GM12878 (cell line): Measurements from ENCODE around the gene COASY. TPM values are rescaled to one million over a fixed set of nuclear protein-coding genes. Genes with fewer than 3 reads are reported as not detected.

Experiments
- ATAC-seq: fragments of 200-7000 bp; cut with Tn5 transposase; 3 replicates; pipeline ENCODE4 v1.9.1; 2020; ENCODE audit warnings: mild to moderate bottlenecking, moderate library complexity
- BruUV-seq: library from RNA; stranded (reverse); fragments of 400-500 nt; replicated peaks from 2 replicates; lab custom pipeline; 2021; lab: Mats Ljungman, UMichigan
- CTCF ChIA-PET: fragments of 300-600 bp; sonication (Branson Sonifier 250); formaldehyde crosslinking; extraction: SDS; loops from one replicate; lab custom pipeline; 2021; ENCODE audit warnings: inconsistent platforms; lab: Yijun Ruan, JAX
- POLR2A ChIA-PET: fragments of 350-600 bp; formaldehyde crosslinking; extraction: SDS; loops from one replicate; lab custom pipeline; 2021; ENCODE audit warnings: inconsistent platforms; lab: Charles Lee
- RAD21 ChIA-PET: fragments of 300-600 bp; sonication (Branson Sonifier 250); formaldehyde crosslinking; loops from one replicate; lab custom pipeline; 2023; ENCODE audit warnings: antibody characterized with exemption; ENCODE audit not compliant: unreplicated experiment; lab: Charles Lee
- SMC1A ChIA-PET: fragments of 300-600 bp; sonication (Branson Sonifier 250); formaldehyde crosslinking; loops from one replicate; lab custom pipeline; 2023; ENCODE audit not compliant: unreplicated experiment, uncharacterized antibody; lab: Charles Lee
- DNase-seq: peaks from one replicate; pipeline ENCODE4 v3.0.0-alpha.2; 2011; ENCODE audit warnings: low read depth, low spot score
- FAIRE-seq: peaks from 3 replicates; lab custom pipeline; 2011; peaks lifted over from hg19 to GRCh38; lab: Jason Lieb, UNC
- H2AFZ ChIP-seq: 2 replicates; pipeline ENCODE4 v1.6.0; 2011; ENCODE audit warnings: low read depth, low read length, control low read depth; ENCODE audit not compliant: control insufficient read depth
- H3K27ac ChIP-seq: 2 replicates; pipeline ENCODE4 v1.5.1; 2011; ENCODE audit warnings: control low read depth; ENCODE audit not compliant: control insufficient read depth, insufficient read depth
- H3K27me3 ChIP-seq, 2 experiments: replicated peaks in 1 of 2; 2 replicates each; pipeline versions ENCODE4 v1.6.0 to v1.6.1; 2011; ENCODE audit warnings: low read length in 1 of 2; ENCODE audit not compliant: control insufficient read depth in 2 of 2, insufficient read depth in 2 of 2
- H3K36me3 ChIP-seq, 2 experiments: 2 replicates each; pipeline ENCODE4 v1.5.1; 2011; ENCODE audit warnings: low read length in 1 of 2; ENCODE audit not compliant: control insufficient read depth in 2 of 2, insufficient read depth in 2 of 2
- H3K4me1 ChIP-seq: 2 replicates; pipeline ENCODE4 v1.6.1; 2011; ENCODE audit warnings: mild to moderate bottlenecking, low read length, moderate library complexity, mixed read lengths; ENCODE audit not compliant: control insufficient read depth, insufficient read depth
- H3K4me2 ChIP-seq: 2 replicates; pipeline ENCODE4 v1.6.0; 2011; ENCODE audit warnings: control low read depth; ENCODE audit not compliant: control insufficient read depth, insufficient read depth
- H3K4me3 ChIP-seq: fragments of 200-600 bp; sonication (generic); 2 replicates; pipeline ENCODE4 v1.5.1; 2016
- H3K79me2 ChIP-seq: 2 replicates; pipeline ENCODE4 v1.6.0; 2011; ENCODE audit warnings: low read length; ENCODE audit not compliant: control insufficient read depth, insufficient read depth
- H3K9ac ChIP-seq: 2 replicates; pipeline ENCODE4 v1.8.0; 2011; ENCODE audit warnings: low read length, control low read depth, mixed read lengths; ENCODE audit not compliant: control insufficient read depth, insufficient read depth
- H3K9me3 ChIP-seq: replicated peaks from 3 replicates; pipeline ENCODE4 v1.5.1; 2011; ENCODE audit warnings: mild to moderate bottlenecking, low read length; ENCODE audit not compliant: control insufficient read depth, insufficient read depth
- H4K20me1 ChIP-seq: 2 replicates; pipeline ENCODE4 v1.6.0; 2011; ENCODE audit not compliant: control insufficient read depth, insufficient read depth
- ATF2 ChIP-seq: IDR thresholded peaks from 2 replicates; pipeline ENCODE4 v1.6.1; 2012; ENCODE audit warnings: low read length, inconsistent platforms
- CHD2 ChIP-seq: IDR thresholded peaks from 2 replicates; pipeline ENCODE4 v1.6.1; 2011; ENCODE audit warnings: low read depth, low read length, improper control_type of control experiment, borderline replicate concordance
- HCFC1 ChIP-seq: fragments of 150-350 bp; IDR thresholded peaks from 2 replicates; pipeline ENCODE4 v1.6.1; 2014; ENCODE audit warnings: low read length
- HDAC2 ChIP-seq: fragments of 200-600 bp; sonication (generic); IDR thresholded peaks from 2 replicates; pipeline ENCODE4 v1.6.1; 2017
- KAT2A ChIP-seq: conservative IDR thresholded peaks from 2 replicates; pipeline ENCODE4 v1.6.1; 2011; ENCODE audit warnings: low read depth, low read length; ENCODE audit not compliant: control insufficient read depth
- MTA3 ChIP-seq: IDR thresholded peaks from 2 replicates; pipeline ENCODE4 v1.6.1; 2012; ENCODE audit warnings: low read length, inconsistent platforms, borderline replicate concordance
- NFIC ChIP-seq: IDR thresholded peaks from 2 replicates; pipeline ENCODE4 v1.6.1; 2012; ENCODE audit warnings: low read depth, mild to moderate bottlenecking, inconsistent platforms, low read length, moderate library complexity
- PKNOX1 ChIP-seq: fragments of 450-650 bp; IDR thresholded peaks from 2 replicates; pipeline ENCODE4 v1.6.1; 2016; ENCODE audit warnings: mild to moderate bottlenecking
- RB1 ChIP-seq: fragments of 450-650 bp; formaldehyde crosslinking; IDR thresholded peaks from 2 replicates; pipeline ENCODE4 v1.6.1; 2017; ENCODE audit warnings: mild to moderate bottlenecking, borderline replicate concordance
- RELA ChIP-seq: fragments of 450-650 bp; IDR thresholded peaks from 2 replicates; pipeline ENCODE4 v1.8.0; 2014; ENCODE audit warnings: borderline replicate concordance; ENCODE audit not compliant: partially characterized antibody
- SIX5 ChIP-seq: IDR thresholded peaks from 2 replicates; pipeline ENCODE4 v1.6.1; 2011; ENCODE audit warnings: mild to moderate bottlenecking, low read depth, low read length, moderate library complexity; ENCODE audit not compliant: severe bottlenecking
- SMC3 ChIP-seq: IDR thresholded peaks from 2 replicates; pipeline ENCODE4 v1.6.1; 2011; ENCODE audit warnings: low read length, improper control_type of control experiment, borderline replicate concordance
- SPI1 ChIP-seq: IDR thresholded peaks from 2 replicates; pipeline ENCODE4 v1.6.1; 2011; ENCODE audit warnings: low read depth, mild to moderate bottlenecking, low read length, moderate library complexity, borderline replicate concordance; ENCODE audit not compliant: insufficient read depth
- WGBS: methylation state at CpG from one replicate; pipeline ENCODE4 v1.1.6; 2016; ENCODE audit warnings: low lambda C conversion rate; ENCODE audit not compliant: insufficient replicate concordance, insufficient coverage; ENCODE audit errors: missing lambda C conversion rate; 5-methylcytosine and 5-hydroxymethylcytosine counted together
- in situ Hi-C: fragments of 300-500 bp; cut with MboI; formaldehyde crosslinking; loops from 9 replicates; pipeline ENCODE4 v1.14.3; 2018; ENCODE audit warnings: mixed read lengths
- intact Hi-C: fragments of 100-400 bp; cut with micrococcal nuclease; formaldehyde crosslinking; loops from one replicate; pipeline ENCODE4 v1.14.2; 2022; ENCODE audit not compliant: unreplicated experiment
- polyA plus RNA-seq, 11 experiments: library from polyadenylated mRNA; depleted of rRNA in 4 of 11; unstranded in 6 of 11; stranded (reverse) in 5 of 11; fragments of >200 nt; fragmentation: Nextera tagmentation in 4 of 11; fragmentation: Illumina TruSeq in 1 of 11; extraction: Ambion mirVana in 4 of 11; extraction: Trizol in 1 of 11; gene quantifications; 1 replicate in 1 of 11; 2 replicates in 10 of 11; pipeline versions ENCODE4 v1.2.1 to v1.2.3, GENCODE V29; 2011 to 2016; ENCODE audit warnings: inconsistent platforms in 2 of 11, missing spikeins in 2 of 11, low read depth in 1 of 11
- total RNA-seq, 4 experiments: library from RNA; depleted of rRNA in 3 of 4; stranded (reverse); fragments of >200 nt in 3 of 4; fragmentation: Illumina TruSeq in 1 of 4; extraction: Trizol in 1 of 4; gene quantifications; 2 replicates each; pipeline versions ENCODE4 v1.2.1 to v1.2.3, GENCODE V29; 2013 to 2021
- TF ChIP-seq, protein P1 (sequence below): IDR thresholded peaks from 2 replicates; pipeline ENCODE4 v1.6.1; 2011; ENCODE audit warnings: borderline replicate concordance, low read depth, mild to moderate bottlenecking, moderate library complexity, low read length; ENCODE audit not compliant: insufficient read depth, poor library complexity, severe bottlenecking
- TF ChIP-seq, protein P2 (sequence below): IDR thresholded peaks from 2 replicates; pipeline ENCODE4 v1.6.1; 2011; ENCODE audit warnings: low read depth, low read length, improper control_type of control experiment, borderline replicate concordance
- TF ChIP-seq, protein P3 (sequence below): fragments of 450-650 bp; IDR thresholded peaks from 2 replicates; pipeline ENCODE4 v1.6.1; 2018; ENCODE audit warnings: borderline replicate concordance, mild to moderate bottlenecking; ENCODE audit not compliant: partially characterized antibody

The COASY gene
- total and polyA plus RNA-seq, 10 of the 15 experiments (the other 5 are each of a cell fraction or from before 2014, with no cell fraction given): 18.6 to 93.9 (median 43.2) TPM

DNA sequence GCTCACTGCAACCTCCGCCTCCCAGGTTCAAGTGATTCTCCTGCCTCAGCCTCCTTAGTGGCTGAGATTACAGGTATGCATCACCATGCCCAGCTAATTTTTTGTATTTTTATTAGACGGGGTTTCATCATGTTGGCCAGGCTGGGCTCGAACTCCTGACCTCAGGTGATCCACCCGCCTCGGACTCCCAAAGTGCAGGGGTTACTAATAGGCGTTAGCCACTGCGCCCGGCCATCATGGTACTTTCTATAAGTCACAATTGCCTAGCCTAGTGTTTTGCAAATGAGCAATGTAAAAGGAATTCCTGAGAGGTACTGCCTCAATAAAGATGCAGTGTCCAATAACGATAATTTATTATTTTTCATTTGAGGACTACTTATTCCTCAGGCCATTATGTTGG, 29.5 kb downstream of the COASY start (continued):
- TF ChIP-seq, protein P1, sequence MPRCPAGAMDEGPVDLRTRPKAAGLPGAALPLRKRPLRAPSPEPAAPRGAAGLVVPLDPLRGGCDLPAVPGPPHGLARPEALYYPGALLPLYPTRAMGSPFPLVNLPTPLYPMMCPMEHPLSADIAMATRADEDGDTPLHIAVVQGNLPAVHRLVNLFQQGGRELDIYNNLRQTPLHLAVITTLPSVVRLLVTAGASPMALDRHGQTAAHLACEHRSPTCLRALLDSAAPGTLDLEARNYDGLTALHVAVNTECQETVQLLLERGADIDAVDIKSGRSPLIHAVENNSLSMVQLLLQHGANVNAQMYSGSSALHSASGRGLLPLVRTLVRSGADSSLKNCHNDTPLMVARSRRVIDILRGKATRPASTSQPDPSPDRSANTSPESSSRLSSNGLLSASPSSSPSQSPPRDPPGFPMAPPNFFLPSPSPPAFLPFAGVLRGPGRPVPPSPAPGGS: no peak
- no peak for TF ChIP-seq PKNOX1

GRCh38 chr17:42596386-42596785, 34.4 kb downstream of the COASY start:
- peaks cover 0 to 13% of the 10 kb centered on the region in 2 experiments; a peak in 2 of 4 replicates for H3K36me3 ChIP-seq
- ChIA-PET SMC1A (interaction anchor here (3.6 to 3.9 kb wide), 2 partner anchors 8 to 11 kb away, joined by 13 to 22 read pairs; no protein-coding TSS in a partner anchor), POLR2A (interaction anchor here (0.6 to 1.3 kb wide), 2 partner anchors 10 to 415 kb away, joined by 3 to 7 read pairs; no protein-coding TSS in a partner anchor), CTCF (no interaction called here), RAD21 (interaction anchor here (3.2 kb wide), 1 partner anchor 18 kb away, joined by 9 read pairs; the partner anchor contains the start of gene PSMC3IP)
- H2AFZ ChIP-seq: no peak overlapping the region
- in situ Hi-C loops (no loop called here), intact Hi-C loops (no loop called here)
- TSS peak; percentile 39 for BruUV-seq
- no peaks in the 10 kb centered on the region for H3K9me3 ChIP-seq
- H3K27me3 ChIP-seq: no peaks in the 10 kb centered on the region
- no peak overlapping the region for H3K4me3 ChIP-seq
- H3K27ac ChIP-seq: no peak overlapping the region
- no peak overlapping the region for H3K4me2 ChIP-seq
- DNase-seq (no peak), FAIRE-seq (no peak), ATAC-seq (no peak)
- H3K79me2 ChIP-seq: peaks cover 13% of the 10 kb centered on the region
- no peaks in the 10 kb centered on the region; the same call in 1 of the 2 replicates for H4K20me1 ChIP-seq
- 100% methylated on average over 3 of the region's 3 CpGs for WGBS
- no peaks in the 10 kb centered on the region for H3K4me1 ChIP-seq
- H3K9ac ChIP-seq: no peak overlapping the region
- no peak for TF ChIP-seq CHD2
- no peak for TF ChIP-seq SMC3
- no peak for TF ChIP-seq MTA3
- TF ChIP-seq SPI1: no peak
- no peak for TF ChIP-seq HDAC2
- TF ChIP-seq, protein P2, sequence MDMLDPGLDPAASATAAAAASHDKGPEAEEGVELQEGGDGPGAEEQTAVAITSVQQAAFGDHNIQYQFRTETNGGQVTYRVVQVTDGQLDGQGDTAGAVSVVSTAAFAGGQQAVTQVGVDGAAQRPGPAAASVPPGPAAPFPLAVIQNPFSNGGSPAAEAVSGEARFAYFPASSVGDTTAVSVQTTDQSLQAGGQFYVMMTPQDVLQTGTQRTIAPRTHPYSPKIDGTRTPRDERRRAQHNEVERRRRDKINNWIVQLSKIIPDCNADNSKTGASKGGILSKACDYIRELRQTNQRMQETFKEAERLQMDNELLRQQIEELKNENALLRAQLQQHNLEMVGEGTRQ: no peak
- no peak for TF ChIP-seq NFIC
- TF ChIP-seq SIX5: no peak
- no peak for TF ChIP-seq KAT2A
- TF ChIP-seq, protein P3, sequence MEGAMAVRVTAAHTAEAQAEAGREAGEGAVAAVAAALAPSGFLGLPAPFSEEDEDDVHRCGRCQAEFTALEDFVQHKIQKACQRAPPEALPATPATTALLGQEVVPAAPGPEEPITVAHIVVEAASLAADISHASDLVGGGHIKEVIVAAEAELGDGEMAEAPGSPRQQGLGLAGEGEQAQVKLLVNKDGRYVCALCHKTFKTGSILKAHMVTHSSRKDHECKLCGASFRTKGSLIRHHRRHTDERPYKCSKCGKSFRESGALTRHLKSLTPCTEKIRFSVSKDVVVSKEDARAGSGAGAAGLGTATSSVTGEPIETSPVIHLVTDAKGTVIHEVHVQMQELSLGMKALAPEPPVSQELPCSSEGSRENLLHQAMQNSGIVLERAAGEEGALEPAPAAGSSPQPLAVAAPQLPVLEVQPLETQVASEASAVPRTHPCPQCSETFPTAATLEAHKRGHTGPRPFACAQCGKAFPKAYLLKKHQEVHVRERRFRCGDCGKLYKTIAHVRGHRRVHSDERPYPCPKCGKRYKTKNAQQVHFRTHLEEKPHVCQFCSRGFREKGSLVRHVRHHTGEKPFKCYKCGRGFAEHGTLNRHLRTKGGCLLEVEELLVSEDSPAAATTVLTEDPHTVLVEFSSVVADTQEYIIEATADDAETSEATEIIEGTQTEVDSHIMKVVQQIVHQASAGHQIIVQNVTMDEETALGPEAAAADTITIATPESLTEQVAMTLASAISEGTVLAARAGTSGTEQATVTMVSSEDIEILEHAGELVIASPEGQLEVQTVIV: no peak
- no peak for TF ChIP-seq HCFC1
- TF ChIP-seq RELA: no peak
- no peak for TF ChIP-seq ATF2
- TF ChIP-seq RB1: no peak
